Esophagus squamous epithelium (tissue), 5 donors: ENCODE results near the gene TMEM95. TPM values are rescaled to one million over a fixed set of nuclear protein-coding genes. Genes with fewer than 3 reads are reported as not detected.

Source experiments
- DNase-seq: peaks from one replicate; lab custom pipeline; 2025; lab: John Stamatoyannopoulos, UW
- H3K27ac ChIP-seq, 4 donors: fragments of 200-600 bp; sonication (generic); one replicate each; pipeline ENCODE4 v1.5.1; 2016 to 2019; ENCODE audit warnings: mild to moderate bottlenecking in 1 of 4
- H3K27me3 ChIP-seq, 4 donors: fragments of 200-600 bp; sonication (generic); 1 replicate in 3 of 4; 2 replicates in 1 of 4; pipeline versions ENCODE4 v1.5.1 to v1.6.0; 2017 to 2021; ENCODE audit warnings: antibody characterized with exemption in 1 of 4
- H3K36me3 ChIP-seq, 3 donors: fragments of 200-600 bp; sonication (generic); one replicate each; pipeline ENCODE4 v1.5.1; 2016 to 2019
- H3K4me1 ChIP-seq, 3 donors: fragments of 200-600 bp; sonication (generic); one replicate each; pipeline ENCODE4 v1.5.1; 2017 to 2019
- H3K4me3 ChIP-seq, 4 donors: fragments of 200-600 bp; sonication (generic); 1 replicate in 3 of 4; 2 replicates in 1 of 4; pipeline ENCODE4 v1.5.1; 2016 to 2019; ENCODE audit warnings: mild to moderate bottlenecking in 2 of 4, moderate library complexity in 1 of 4
- H3K9me3 ChIP-seq, 3 donors: fragments of 200-600 bp; sonication (generic); one replicate each; pipeline ENCODE4 v1.5.1; 2016 to 2019
- CTCF ChIP-seq, 6 experiments: fragments of 450-650 bp in 4 of 6; fragments of 200-600 bp in 2 of 6; sonication (generic) in 2 of 6; IDR thresholded peaks; one replicate each; pipeline ENCODE4 v1.5.1; 2016 to 2019; ENCODE audit warnings: antibody characterized with exemption in 6 of 6, mild to moderate bottlenecking in 4 of 6, moderate library complexity in 4 of 6
- POLR2A ChIP-seq, 4 donors: fragments of 450-650 bp; IDR thresholded peaks; one replicate each; pipeline ENCODE4 v1.6.1; 2017; ENCODE audit warnings: antibody characterized with exemption in 4 of 4, mild to moderate bottlenecking in 4 of 4, moderate library complexity in 3 of 4
- WGBS, 2 donors: methylation state at CpG; one replicate each; pipeline ENCODE4 v1.1.5; 2018; 5-methylcytosine and 5-hydroxymethylcytosine counted together
- intact Hi-C: fragments of 100-400 bp; cut with DNase I; formaldehyde crosslinking; loops from one replicate; pipeline ENCODE4 v1.15.0; 2022
- total RNA-seq, 4 donors: library from RNA; depleted of rRNA; stranded (reverse); fragments of >200 nt; gene quantifications; one replicate each; pipeline ENCODE4 v1.1.0, GENCODE V29; 2016
- donor health status: DM: yes; HTN: yes; CAD: no.

TMEM95 gene
- total RNA-seq, 4 donors from 2014 or later = not detected

GRCh38 chr17:7382901-7383300 lies 27.9 kb downstream of the TMEM95 start:
- peaks cover 20 to 53% (median 31%) of the 10 kb centered on the region in 3 donors for H3K4me1 ChIP-seq
- intact Hi-C loops = no loop called here
- H3K27ac ChIP-seq = no peak overlapping the region
- H3K27me3 ChIP-seq = peaks cover 0 to 5% (median 0%) of the 10 kb centered on the region in 4 donors
- peaks cover under 1 to 51% (median 4%) of the 10 kb centered on the region in 3 donors for H3K36me3 ChIP-seq
- peaks cover 0 to 5% (median 0%) of the 10 kb centered on the region in 3 donors for H3K9me3 ChIP-seq
- DNase-seq = no peak
- TF ChIP-seq CTCF (IDR thresholded peaks at IDR 0.05) = no peak
- TF ChIP-seq POLR2A (IDR thresholded peaks at IDR 0.05) = no peak
- 84% methylated on average over 6 to 7 of the region's 10 CpGs for WGBS, 2 donors
- no peak overlapping the region for H3K4me3 ChIP-seq

GRCh38 chr17:7383371-7383741 lies 28.4 kb downstream of the TMEM95 start:
- H3K27me3 ChIP-seq = peaks cover 0 to 5% (median 0%) of the 10 kb centered on the region in 4 donors
- peak overlapping the region in 3 of 4 donors; percentile 1 to 61 (median 42) for H3K4me3 ChIP-seq
- intact Hi-C loops = no loop called here
- H3K27ac ChIP-seq = peak overlapping the region in 2 of 4 donors; percentile 66 to 71
- WGBS, 2 donors = 62 to 90% methylated on average over 2 of the region's 11 CpGs
- peaks cover 0 to 5% (median 0%) of the 10 kb centered on the region in 3 donors for H3K9me3 ChIP-seq
- peaks cover 20 to 53% (median 31%) of the 10 kb centered on the region in 3 donors for H3K4me1 ChIP-seq
- TF ChIP-seq CTCF (IDR thresholded peaks at IDR 0.05) = no peak
- TF ChIP-seq POLR2A (IDR thresholded peaks at IDR 0.05) = no peak
- DNase-seq = no peak
- H3K36me3 ChIP-seq = peaks cover 5 to 55% (median 7%) of the 10 kb centered on the region in 3 donors

DNA sequence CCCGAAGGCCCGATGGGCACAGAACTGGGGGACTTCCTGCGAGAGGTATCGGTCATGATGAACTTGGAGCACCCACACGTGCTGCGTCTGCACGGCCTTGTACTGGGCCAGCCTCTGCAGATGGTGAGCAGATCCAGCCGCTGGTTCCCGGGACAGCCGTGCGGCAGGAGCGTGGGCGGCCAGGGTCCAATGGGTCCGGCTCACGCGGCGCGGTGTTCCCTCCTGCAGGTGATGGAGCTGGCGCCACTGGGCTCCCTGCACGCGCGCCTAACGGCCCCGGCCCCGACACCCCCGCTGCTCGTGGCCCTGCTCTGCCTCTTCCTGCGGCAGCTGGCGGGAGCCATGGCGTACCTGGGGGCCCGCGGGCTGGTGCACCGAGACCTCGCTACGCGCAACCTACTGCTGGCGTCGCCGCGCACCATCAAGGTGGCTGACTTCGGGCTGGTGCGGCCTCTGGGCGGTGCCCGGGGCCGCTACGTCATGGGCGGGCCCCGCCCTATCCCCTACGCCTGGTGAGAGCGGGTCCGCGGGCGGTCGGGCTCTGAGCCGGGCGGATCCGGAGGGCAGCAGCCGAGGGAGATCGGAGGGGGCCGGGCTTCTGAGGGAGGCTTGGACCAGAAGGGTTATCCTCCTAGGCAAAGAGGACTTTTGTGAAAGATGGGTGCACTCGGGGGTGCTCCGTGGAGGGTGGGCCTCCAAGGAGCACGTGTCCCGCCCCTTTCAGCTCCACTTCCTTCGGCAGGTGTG lies 29.0 kb downstream of the TMEM95 start:
- intact Hi-C loops = no loop called here
- no peak for DNase-seq

DNA sequence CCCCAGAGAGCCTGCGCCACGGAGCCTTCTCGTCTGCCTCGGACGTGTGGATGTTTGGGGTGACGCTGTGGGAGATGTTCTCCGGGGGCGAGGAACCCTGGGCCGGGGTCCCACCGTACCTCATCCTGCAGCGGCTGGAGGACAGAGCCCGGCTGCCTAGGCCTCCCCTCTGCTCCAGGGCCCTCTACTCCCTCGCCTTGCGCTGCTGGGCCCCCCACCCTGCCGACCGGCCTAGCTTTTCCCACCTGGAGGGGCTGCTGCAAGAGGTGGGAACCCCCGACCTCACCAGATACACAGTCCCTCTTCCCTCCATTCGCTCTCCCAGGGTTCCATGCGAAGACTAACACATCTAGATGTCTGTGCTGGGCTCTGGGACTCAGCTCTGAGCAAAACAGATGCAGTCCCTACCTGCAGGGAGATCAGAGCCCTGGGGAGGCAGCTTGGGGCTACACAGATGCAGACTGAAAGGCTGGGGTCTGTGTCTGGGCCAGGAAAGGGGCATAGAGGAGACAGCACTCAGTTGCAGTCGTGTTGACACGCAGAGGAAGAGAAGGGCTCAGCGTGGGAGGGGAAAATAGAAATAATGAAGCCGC lies 29.6 kb downstream of the TMEM95 start:
- Histone ChIP-seq H3K4me3 (peak overlapping the region; percentile 1 to 61 (median 38)), H3K27ac (peak overlapping the region in 3 of 4 donors; percentile 52 to 71 (median 66))
- DNase-seq = no peak

More for the DNA sequence above, 29.0 kb downstream of the TMEM95 start:
- Histone ChIP-seq H3K4me3 (peak overlapping the region; percentile 1 to 61 (median 38)), H3K9me3 (peaks cover 0 to 4% (median 0%) of the 10 kb centered on the region in 3 donors), H3K27me3 (peaks cover 0 to 5% (median 0%) of the 10 kb centered on the region in 4 donors), H3K36me3 (peaks cover 10 to 61% (median 12%) of the 10 kb centered on the region in 3 donors), H3K4me1 (peaks cover 20 to 53% (median 31%) of the 10 kb centered on the region in 3 donors), H3K27ac (peak overlapping the region in 3 of 4 donors; percentile 52 to 71 (median 66))
- WGBS, 2 donors = 60 to 74% methylated on average over 7 to 13 of the region's 65 CpGs
- TF ChIP-seq POLR2A (IDR thresholded peaks at IDR 0.05) = no peak
- TF ChIP-seq CTCF (IDR thresholded peaks at IDR 0.05) = no peak

More for the DNA sequence above, 29.6 kb downstream of the TMEM95 start:
- 62 to 92% methylated on average over 7 to 10 of the region's 23 CpGs for WGBS, 2 donors
- Histone ChIP-seq H3K27me3 (peaks cover 0 to 5% (median 0%) of the 10 kb centered on the region in 4 donors), H3K9me3 (no peaks in the 10 kb centered on the region), H3K36me3 (peaks cover 15 to 68% (median 19%) of the 10 kb centered on the region in 3 donors), H3K4me1 (peaks cover 20 to 53% (median 31%) of the 10 kb centered on the region in 3 donors)
- TF ChIP-seq CTCF (IDR thresholded peaks at IDR 0.05) (no peak), POLR2A (IDR thresholded peaks at IDR 0.05) (no peak)
- intact Hi-C loops = no loop called here
